H1 (cell line): ENCODE data around the gene ASCC3. TPM values are rescaled to one million over a fixed set of nuclear protein-coding genes. Genes with fewer than 3 reads are reported as not detected.

Source experiments
- CTCF ChIA-PET: fragments of 300-600 bp; sonication (Branson Sonifier 250); formaldehyde crosslinking; loops from one replicate; lab custom pipeline; 2021; ENCODE audit not compliant: partially characterized antibody; lab: Charles Lee
- POLR2A ChIA-PET: fragments of 300-600 bp; sonication (Branson Sonifier 250); formaldehyde crosslinking; loops from one replicate; lab custom pipeline; 2021; ENCODE audit warnings: inconsistent platforms; ENCODE audit not compliant: partially characterized antibody; lab: Charles Lee
- DNase-seq, 2 experiments: peaks; one replicate each; pipeline versions ENCODE4 v3.0.0 to v3.0.0-alpha.2; 2010 to 2022; ENCODE audit warnings: low spot score in 2 of 2, low read depth in 1 of 2, mixed read lengths in 1 of 2
- FAIRE-seq: peaks from 2 replicates; lab custom pipeline; 2011; peaks lifted over from hg19 to GRCh38; lab: Jason Lieb, UNC
- H2AFZ ChIP-seq: 2 replicates; pipeline ENCODE4 v1.8.1; 2012; ENCODE audit warnings: low read length, inconsistent platforms
- H2AK5ac ChIP-seq: 2 replicates; pipeline ENCODE4 v1.6.1; 2013; ENCODE audit warnings: low read depth, low read length
- H2BK120ac ChIP-seq: replicated peaks from 2 replicates; pipeline ENCODE3; 2013; ENCODE audit warnings: low read depth, low read length, inconsistent platforms
- H2BK12ac ChIP-seq: 2 replicates; pipeline ENCODE4 v1.6.1; 2013; ENCODE audit warnings: low read depth, low read length
- H2BK15ac ChIP-seq: 2 replicates; pipeline ENCODE4 v1.6.1; 2013; ENCODE audit warnings: low read length
- H2BK20ac ChIP-seq: 2 replicates; pipeline ENCODE4 v1.6.1; 2013; ENCODE audit warnings: low read length
- H2BK5ac ChIP-seq: 2 replicates; pipeline ENCODE4 v1.6.1; 2013; ENCODE audit warnings: low read depth, low read length
- H3K14ac ChIP-seq: 2 replicates; pipeline ENCODE4 v1.6.1; 2013; ENCODE audit warnings: inconsistent platforms; ENCODE audit not compliant: insufficient read length
- H3K18ac ChIP-seq: 2 replicates; pipeline ENCODE4 v1.6.1; 2013; ENCODE audit warnings: low read length; ENCODE audit errors: extremely low read depth
- H3K23ac ChIP-seq: 2 replicates; pipeline ENCODE4 v1.6.1; 2013; ENCODE audit warnings: inconsistent platforms; ENCODE audit not compliant: insufficient read length
- H3K23me2 ChIP-seq: 2 replicates; pipeline ENCODE4 v1.6.1; 2013; ENCODE audit warnings: low read depth, low read length
- H3K27ac ChIP-seq: 2 replicates; pipeline ENCODE4 v1.6.1; 2011; ENCODE audit warnings: low read depth, low read length, inconsistent platforms
- H3K27me3 ChIP-seq, 4 experiments: replicated peaks in 1 of 4; 1 replicate in 1 of 4; 2 replicates in 3 of 4; pipeline versions ENCODE4 v1.6.1 to v1.8.1; 2011 to 2013; ENCODE audit warnings: low read length in 3 of 4, mild to moderate bottlenecking in 3 of 4, inconsistent platforms in 2 of 4, mixed read lengths in 2 of 4, moderate library complexity in 1 of 4; ENCODE audit not compliant: control insufficient read depth in 3 of 4, insufficient read depth in 3 of 4; ENCODE audit errors: extremely low read depth in 1 of 4
- H3K36me3 ChIP-seq, 4 experiments: 2 replicates each; pipeline versions ENCODE4 v1.6.1 to v1.8.1; 2011 to 2013; ENCODE audit warnings: mild to moderate bottlenecking in 4 of 4, low read length in 3 of 4, moderate library complexity in 2 of 4, control low read depth in 1 of 4, inconsistent platforms in 1 of 4; ENCODE audit not compliant: insufficient read depth in 4 of 4, control insufficient read depth in 2 of 4
- H3K4ac ChIP-seq: replicated peaks from 2 replicates; pipeline ENCODE3; 2013; ENCODE audit warnings: low read length, low read depth, mixed read lengths, inconsistent platforms; ENCODE audit not compliant: insufficient read length
- H3K4me1 ChIP-seq, 4 experiments: replicated peaks in 1 of 4; 1 replicate in 1 of 4; 2 replicates in 3 of 4; pipeline versions ENCODE4 v1.6.1 to v1.8.1; 2011 to 2013; ENCODE audit warnings: low read length in 3 of 4, inconsistent platforms in 2 of 4, mixed read lengths in 1 of 4; ENCODE audit not compliant: insufficient read depth in 4 of 4, control insufficient read depth in 3 of 4
- H3K4me2 ChIP-seq, 2 experiments: 2 replicates each; pipeline versions ENCODE4 v1.6.1 to v1.8.1; 2011 to 2013; ENCODE audit warnings: low read depth in 2 of 2, low read length in 2 of 2, control low read depth in 1 of 2, inconsistent platforms in 1 of 2, mild to moderate bottlenecking in 1 of 2; ENCODE audit not compliant: insufficient read depth in 1 of 2
- H3K4me3 ChIP-seq, 4 experiments: fragments of 200-600, 300-600 bp in 1 of 4; sonication (generic), shearing (Covaris generic), sonication (Bioruptor Twin) in 1 of 4; 2 replicates each; pipeline versions ENCODE4 v1.5.1 to v1.8.1; 2011 to 2016; ENCODE audit warnings: low read length in 4 of 4, low read depth in 3 of 4, control low read depth in 2 of 4, inconsistent platforms in 2 of 4, mild to moderate bottlenecking in 2 of 4, mixed read lengths in 1 of 4, moderate library complexity in 1 of 4; ENCODE audit not compliant: insufficient read depth in 2 of 4; ENCODE audit errors: extremely low read depth in 1 of 4
- H3K56ac ChIP-seq: replicated peaks from 2 replicates; pipeline ENCODE3; 2013; ENCODE audit warnings: low read depth, mild to moderate bottlenecking, mixed read lengths, low read length, inconsistent platforms; ENCODE audit not compliant: insufficient read length
- H3K79me1 ChIP-seq: 2 replicates; pipeline ENCODE4 v1.6.1; 2013; ENCODE audit warnings: low read depth, low read length, control low read depth
- H3K79me2 ChIP-seq, 2 experiments: 2 replicates each; pipeline versions ENCODE4 v1.6.1 to v1.8.1; 2012 to 2013; ENCODE audit warnings: low read length in 2 of 2, mild to moderate bottlenecking in 2 of 2, inconsistent platforms in 1 of 2; ENCODE audit not compliant: insufficient read depth in 2 of 2, control insufficient read depth in 1 of 2
- H3K9ac ChIP-seq, 4 experiments: replicated peaks in 1 of 4; 1 replicate in 1 of 4; 2 replicates in 3 of 4; pipeline versions ENCODE4 v1.6.1 to v1.8.1; 2011 to 2013; ENCODE audit warnings: low read depth in 3 of 4, low read length in 3 of 4, control low read depth in 2 of 4, mild to moderate bottlenecking in 2 of 4, moderate library complexity in 2 of 4, inconsistent platforms in 1 of 4; ENCODE audit errors: extremely low read depth in 1 of 4
- H3K9me3 ChIP-seq, 2 experiments: 2 replicates each; pipeline versions ENCODE4 v1.6.1 to v1.8.1; 2012 to 2013; ENCODE audit warnings: mild to moderate bottlenecking in 2 of 2, moderate library complexity in 2 of 2, control low read depth in 1 of 2, inconsistent platforms in 1 of 2, low read depth in 1 of 2, low read length in 1 of 2, mixed read lengths in 1 of 2; ENCODE audit not compliant: insufficient read depth in 2 of 2
- H4K20me1 ChIP-seq, 2 experiments: replicated peaks in 1 of 2; 2 replicates each; pipeline versions ENCODE3 to v1.8.1; 2011 to 2013; ENCODE audit warnings: inconsistent platforms in 2 of 2, low read length in 2 of 2, mild to moderate bottlenecking in 1 of 2; ENCODE audit not compliant: insufficient read depth in 2 of 2, control insufficient read depth in 1 of 2
- H4K5ac ChIP-seq: 2 replicates; pipeline ENCODE4 v1.6.1; 2013; ENCODE audit warnings: low read length, low read depth, mixed read lengths, inconsistent platforms; ENCODE audit not compliant: insufficient read length
- H4K8ac ChIP-seq: 2 replicates; pipeline ENCODE4 v1.8.0; 2013; ENCODE audit warnings: mild to moderate bottlenecking, moderate library complexity, low read length, inconsistent platforms; ENCODE audit not compliant: insufficient read depth; ENCODE audit errors: extremely low read depth
- H4K91ac ChIP-seq: replicated peaks from 2 replicates; pipeline ENCODE3; 2013; ENCODE audit warnings: low read length, mixed read lengths, inconsistent platforms; ENCODE audit not compliant: insufficient read length
- KDM1A ChIP-seq: fragments of 200-600, 300-600 bp; sonication (generic); IDR thresholded peaks from 2 replicates; pipeline ENCODE4 v1.7.1; 2016; ENCODE audit warnings: mild to moderate bottlenecking, low read length, borderline replicate concordance
- WGBS, 2 experiments: shearing (Covaris generic) in 1 of 2; methylation state at CpG; one replicate each; pipeline versions ENCODE4 v1.1.6 to v1.1.7; 2013 to 2015; ENCODE audit warnings: low lambda C conversion rate in 2 of 2, mixed read lengths in 2 of 2, inconsistent platforms in 1 of 2, low coverage in 1 of 2, missing lambda C conversion rate in 1 of 2; ENCODE audit not compliant: insufficient replicate concordance in 2 of 2, insufficient coverage in 1 of 2, insufficient read length in 1 of 2; ENCODE audit errors: extremely low coverage in 1 of 2, missing lambda C conversion rate in 1 of 2; 5-methylcytosine and 5-hydroxymethylcytosine counted together
- polyA plus RNA-seq, 7 experiments: library from polyadenylated mRNA; depleted of rRNA in 3 of 7; stranded (reverse) in 5 of 7; unstranded in 2 of 7; fragments of >200 nt in 5 of 7; fragments of 200-250 nt in 2 of 7; gene quantifications; 1 replicate in 5 of 7; 2 replicates in 1 of 7; 4 replicates in 1 of 7; pipeline versions ENCODE4 v1.2.1 to v1.2.3, GENCODE V29; 2011 to 2013; ENCODE audit warnings: missing spikeins in 2 of 7, mixed read lengths in 2 of 7
- total RNA-seq: library from RNA; stranded (reverse); fragmentation: NEBNext Ultra II Directional; extraction: Animal tissue kit (Norgen Biotek cat#: 25700); gene quantifications from 2 replicates; pipeline ENCODE4 v1.2.1, GENCODE V29; 2021
- TF ChIP-seq, protein P1 (sequence below), 3 experiments: IDR thresholded peaks; 1 replicate in 2 of 3; 2 replicates in 1 of 3; pipeline versions ENCODE4 v1.5.1 to v1.6.1; 2011; ENCODE audit warnings: low read length in 3 of 3, mild to moderate bottlenecking in 3 of 3, inconsistent platforms in 2 of 3, low read depth in 1 of 3, moderate library complexity in 1 of 3; ENCODE audit not compliant: insufficient read depth in 1 of 3; ENCODE audit errors: control extremely low read depth in 1 of 3

ASCC3 gene
- total and polyA plus RNA-seq, 2 of the 8 experiments (the other 6 are each of a cell fraction or from before 2014, with no cell fraction given): 37.5 to 77.8 TPM

DNA sequence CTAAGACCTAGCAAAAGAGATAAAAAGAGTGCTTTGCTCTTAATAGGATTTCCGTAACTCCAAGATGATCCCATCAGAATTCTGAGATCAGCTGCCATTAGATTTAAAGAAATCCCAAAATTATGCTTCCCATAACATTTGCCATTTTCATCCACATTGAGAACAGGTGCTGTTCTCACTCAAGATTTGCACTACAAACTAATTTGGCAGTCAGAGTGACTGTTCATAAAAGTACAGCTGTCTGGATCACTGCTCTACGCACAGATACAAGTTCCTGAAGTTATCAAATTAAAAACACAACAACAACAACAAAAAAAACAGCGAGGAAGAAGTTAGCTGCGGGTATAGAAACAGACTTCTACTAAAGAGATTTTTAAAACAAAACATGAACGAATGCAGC lies 58.1 kb downstream of the ASCC3 start:
- 88% methylated on average over 5 of the region's 5 CpGs; no CpG with 5 or more reads in 1 of the 2 experiments for WGBS, 2 experiments
- Histone ChIP-seq H4K8ac (no peak overlapping the region), H3K79me2 (peaks cover 0 to 40% of the 10 kb centered on the region in 2 experiments; a peak in 2 of 4 replicates)

More for the DNA sequence above, 58.1 kb downstream of the ASCC3 start:
- no peak overlapping the region for H3K23ac ChIP-seq
- H4K20me1 ChIP-seq: no peaks in the 10 kb centered on the region
- no peak for DNase-seq
- H3K9me3 ChIP-seq: no peaks in the 10 kb centered on the region
- no peaks in the 10 kb centered on the region for H3K36me3 ChIP-seq
- no peak overlapping the region for H4K5ac ChIP-seq
- no peak overlapping the region for H3K18ac ChIP-seq
- no peak overlapping the region for H2BK20ac ChIP-seq
- peaks cover 0 to 3% (median 0%) of the 10 kb centered on the region in 4 experiments; a peak in 1 of 7 replicates for H3K4me1 ChIP-seq
- H3K79me1 ChIP-seq: no peaks in the 10 kb centered on the region
- H3K27ac ChIP-seq: no peak overlapping the region
- no peak overlapping the region for H4K91ac ChIP-seq
- H3K4me3 ChIP-seq: no peak overlapping the region
- H3K9ac ChIP-seq: no peak overlapping the region
- no peak overlapping the region for H3K56ac ChIP-seq
- no peak overlapping the region for H2AFZ ChIP-seq
- no peak for FAIRE-seq
- H2BK15ac ChIP-seq: no peak overlapping the region
- no peaks in the 10 kb centered on the region for H3K23me2 ChIP-seq
- H3K4ac ChIP-seq: no peak overlapping the region
- ChIA-PET CTCF (no interaction called here), POLR2A (interaction anchor here (0.6 kb wide), 1 partner anchor 232 kb away, joined by 3 read pairs; no protein-coding TSS in a partner anchor)
- H2BK5ac ChIP-seq: no peak overlapping the region
- no peak overlapping the region for H2AK5ac ChIP-seq
- H3K27me3 ChIP-seq: no peaks in the 10 kb centered on the region
- no peak overlapping the region for H3K14ac ChIP-seq
- H2BK12ac ChIP-seq: no peak overlapping the region
- TF ChIP-seq, protein P1, sequence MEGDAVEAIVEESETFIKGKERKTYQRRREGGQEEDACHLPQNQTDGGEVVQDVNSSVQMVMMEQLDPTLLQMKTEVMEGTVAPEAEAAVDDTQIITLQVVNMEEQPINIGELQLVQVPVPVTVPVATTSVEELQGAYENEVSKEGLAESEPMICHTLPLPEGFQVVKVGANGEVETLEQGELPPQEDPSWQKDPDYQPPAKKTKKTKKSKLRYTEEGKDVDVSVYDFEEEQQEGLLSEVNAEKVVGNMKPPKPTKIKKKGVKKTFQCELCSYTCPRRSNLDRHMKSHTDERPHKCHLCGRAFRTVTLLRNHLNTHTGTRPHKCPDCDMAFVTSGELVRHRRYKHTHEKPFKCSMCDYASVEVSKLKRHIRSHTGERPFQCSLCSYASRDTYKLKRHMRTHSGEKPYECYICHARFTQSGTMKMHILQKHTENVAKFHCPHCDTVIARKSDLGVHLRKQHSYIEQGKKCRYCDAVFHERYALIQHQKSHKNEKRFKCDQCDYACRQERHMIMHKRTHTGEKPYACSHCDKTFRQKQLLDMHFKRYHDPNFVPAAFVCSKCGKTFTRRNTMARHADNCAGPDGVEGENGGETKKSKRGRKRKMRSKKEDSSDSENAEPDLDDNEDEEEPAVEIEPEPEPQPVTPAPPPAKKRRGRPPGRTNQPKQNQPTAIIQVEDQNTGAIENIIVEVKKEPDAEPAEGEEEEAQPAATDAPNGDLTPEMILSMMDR (IDR thresholded peaks at IDR 0.05; ENCODE audit: control extremely low read depth in 1 of 3, insufficient read depth in 1 of 3, low read depth in 1 of 3, low read length in 3 of 3): no peak
- no peak for TF ChIP-seq KDM1A
- no peak overlapping the region for H3K4me2 ChIP-seq
- no peak overlapping the region for H2BK120ac ChIP-seq
